HepG2 (cell line): ENCODE data around the gene ATG4A.

Source experiments
- BHLHE40 ChIP-seq: IDR thresholded peaks from 2 replicates; pipeline ENCODE4 v1.6.1; 2011; ENCODE audit warnings: low read length, improper control_type of control experiment
- CCAR2 ChIP-seq: fragments of 200-400 bp; formaldehyde crosslinking; optimal IDR thresholded peaks from 2 replicates; pipeline ENCODE3; 2018; ENCODE audit warnings: low read depth, mild to moderate bottlenecking, low read length, moderate library complexity
- MED8 ChIP-seq: sonication (generic); formaldehyde crosslinking; IDR thresholded peaks from 2 replicates; pipeline ENCODE4 v1.8.1; 2023; ENCODE audit warnings: mild to moderate bottlenecking, missing genetic modification reagents; ENCODE audit not compliant: insufficient replicate concordance
- MZF1 ChIP-seq: sonication (generic); formaldehyde crosslinking; IDR thresholded peaks from 2 replicates; pipeline ENCODE4 v1.8.1; 2023; ENCODE audit warnings: mild to moderate bottlenecking, missing genetic modification reagents, borderline replicate concordance
- POGZ ChIP-seq: sonication (generic); formaldehyde crosslinking; IDR thresholded peaks from 2 replicates; pipeline ENCODE4 v1.4.0; 2020; ENCODE audit warnings: mild to moderate bottlenecking, missing genetic modification reagents
- POLR2AphosphoS5 ChIP-seq: IDR thresholded peaks from 2 replicates; pipeline ENCODE4 v1.6.1; 2012; ENCODE audit warnings: low read depth, low read length
- SIN3B ChIP-seq: fragments of 150-350 bp; IDR thresholded peaks from 2 replicates; pipeline ENCODE4 v1.6.1; 2014; ENCODE audit warnings: low read length
- TAF1 ChIP-seq: sonication (generic); formaldehyde crosslinking; IDR thresholded peaks from 2 replicates; pipeline ENCODE4 v1.4.0; 2020; ENCODE audit warnings: missing genetic modification reagents
- ZIK1 ChIP-seq: sonication (generic); formaldehyde crosslinking; IDR thresholded peaks from 2 replicates; pipeline ENCODE4 v1.5.0; 2020; ENCODE audit warnings: mild to moderate bottlenecking, low read depth, missing genetic modification reagents, borderline replicate concordance
- TF ChIP-seq, protein P1 (sequence below): sonication (generic); formaldehyde crosslinking; IDR thresholded peaks from 2 replicates; pipeline ENCODE4 v1.4.0; 2020; ENCODE audit warnings: missing genetic modification reagents
- TF ChIP-seq, protein P2 (sequence below): sonication (generic); formaldehyde crosslinking; conservative IDR thresholded peaks from 2 replicates; pipeline ENCODE4 v1.4.0; 2020; ENCODE audit warnings: missing genetic modification reagents
- TF ChIP-seq, protein P3 (sequence below): sonication (generic); IDR thresholded peaks from 2 replicates; pipeline ENCODE4 v1.6.1; 2016; ENCODE audit warnings: low read depth, borderline replicate concordance

DNA sequence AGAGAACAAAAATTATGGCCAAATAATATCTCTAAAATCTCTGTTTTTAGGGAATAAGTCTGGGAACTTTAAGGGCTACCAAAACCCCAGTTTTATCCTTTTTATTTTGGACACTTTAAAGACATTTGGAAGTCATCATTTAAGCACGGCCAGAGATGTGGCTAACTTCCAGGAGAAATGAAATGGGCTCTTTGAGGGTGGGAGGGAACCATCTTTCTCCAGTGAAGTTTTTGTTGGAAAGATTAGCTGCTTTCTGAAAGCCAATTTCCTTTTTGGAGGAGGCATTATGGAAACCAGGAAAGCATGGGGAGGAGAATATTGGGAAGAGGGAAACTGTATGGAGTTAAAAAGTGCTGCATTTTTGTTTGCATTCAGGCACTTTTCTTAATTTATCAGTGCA is 41.9 kb upstream of the ATG4A start:
- TF ChIP-seq, protein P1, sequence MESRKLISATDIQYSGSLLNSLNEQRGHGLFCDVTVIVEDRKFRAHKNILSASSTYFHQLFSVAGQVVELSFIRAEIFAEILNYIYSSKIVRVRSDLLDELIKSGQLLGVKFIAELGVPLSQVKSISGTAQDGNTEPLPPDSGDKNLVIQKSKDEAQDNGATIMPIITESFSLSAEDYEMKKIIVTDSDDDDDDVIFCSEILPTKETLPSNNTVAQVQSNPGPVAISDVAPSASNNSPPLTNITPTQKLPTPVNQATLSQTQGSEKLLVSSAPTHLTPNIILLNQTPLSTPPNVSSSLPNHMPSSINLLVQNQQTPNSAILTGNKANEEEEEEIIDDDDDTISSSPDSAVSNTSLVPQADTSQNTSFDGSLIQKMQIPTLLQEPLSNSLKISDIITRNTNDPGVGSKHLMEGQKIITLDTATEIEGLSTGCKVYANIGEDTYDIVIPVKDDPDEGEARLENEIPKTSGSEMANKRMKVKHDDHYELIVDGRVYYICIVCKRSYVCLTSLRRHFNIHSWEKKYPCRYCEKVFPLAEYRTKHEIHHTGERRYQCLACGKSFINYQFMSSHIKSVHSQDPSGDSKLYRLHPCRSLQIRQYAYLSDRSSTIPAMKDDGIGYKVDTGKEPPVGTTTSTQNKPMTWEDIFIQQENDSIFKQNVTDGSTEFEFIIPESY (CRISPR knock-in tag) = no peak
- TF ChIP-seq, protein P2, sequence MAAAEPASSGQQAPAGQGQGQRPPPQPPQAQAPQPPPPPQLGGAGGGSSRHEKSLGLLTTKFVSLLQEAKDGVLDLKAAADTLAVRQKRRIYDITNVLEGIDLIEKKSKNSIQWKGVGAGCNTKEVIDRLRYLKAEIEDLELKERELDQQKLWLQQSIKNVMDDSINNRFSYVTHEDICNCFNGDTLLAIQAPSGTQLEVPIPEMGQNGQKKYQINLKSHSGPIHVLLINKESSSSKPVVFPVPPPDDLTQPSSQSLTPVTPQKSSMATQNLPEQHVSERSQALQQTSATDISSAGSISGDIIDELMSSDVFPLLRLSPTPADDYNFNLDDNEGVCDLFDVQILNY (CRISPR knock-in tag) = no peak
- TF ChIP-seq SIN3B (no peak), POGZ (no peak), POLR2AphosphoS5 (no peak), ZIK1 (CRISPR knock-in tag) (no peak), MZF1 (CRISPR knock-in tag) (no peak), BHLHE40 (no peak), TAF1 (no peak), MED8 (no peak), CCAR2 (no peak)
- TF ChIP-seq, protein P3, sequence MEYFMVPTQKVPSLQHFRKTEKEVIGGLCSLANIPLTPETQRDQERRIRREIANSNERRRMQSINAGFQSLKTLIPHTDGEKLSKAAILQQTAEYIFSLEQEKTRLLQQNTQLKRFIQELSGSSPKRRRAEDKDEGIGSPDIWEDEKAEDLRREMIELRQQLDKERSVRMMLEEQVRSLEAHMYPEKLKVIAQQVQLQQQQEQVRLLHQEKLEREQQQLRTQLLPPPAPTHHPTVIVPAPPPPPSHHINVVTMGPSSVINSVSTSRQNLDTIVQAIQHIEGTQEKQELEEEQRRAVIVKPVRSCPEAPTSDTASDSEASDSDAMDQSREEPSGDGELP = no peak
